HG03066 (cell line): Measurements from ENCODE around the gene RAB19.
"Not testable (repeated sequence)": the region's sequence is repeated elsewhere in the genome, so short reads cannot be mapped to it uniquely, and the experiment has no call there.

Source experiments
- ATAC-seq: cut with Tn5 transposase; IDR thresholded peaks from one replicate; pipeline ENCODE4 v1.9.1; 2021; ENCODE audit warnings: low read depth; ENCODE audit not compliant: unreplicated experiment

RAB19 gene

DNA sequence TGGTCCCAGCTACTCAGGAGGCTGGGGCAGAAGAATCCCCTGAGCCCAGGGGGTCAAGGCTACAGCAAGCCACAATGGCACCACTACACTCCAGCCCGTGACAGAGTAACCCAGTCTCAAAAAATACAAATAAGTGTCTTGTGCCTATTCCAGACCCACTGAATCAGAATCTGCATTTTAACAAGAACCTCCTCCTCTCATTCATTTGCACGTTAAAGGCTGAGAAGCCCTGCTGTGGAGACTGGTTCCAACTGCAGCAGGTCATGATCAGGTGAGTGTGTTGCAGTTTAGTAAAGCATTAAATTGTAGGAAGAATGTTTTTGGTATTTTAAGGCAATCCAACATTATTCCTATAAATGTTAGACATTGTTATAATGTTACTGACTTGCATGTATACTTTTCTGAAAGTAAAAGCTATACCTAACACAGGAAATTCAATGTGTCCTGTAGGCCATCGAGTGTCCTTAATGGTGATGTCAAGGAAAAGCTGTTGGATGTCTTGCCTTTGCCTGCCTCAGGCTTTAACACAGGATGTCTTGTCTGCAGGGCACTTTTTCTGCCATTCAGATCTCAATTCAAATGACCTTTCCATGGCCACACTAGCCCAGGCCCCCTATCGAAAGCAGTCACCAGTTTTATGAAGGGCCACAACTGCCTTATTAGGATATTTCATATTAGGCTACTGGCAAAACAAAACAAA is 45.1 kb downstream of the RAB19 start:
- no peak for ATAC-seq

DNA sequence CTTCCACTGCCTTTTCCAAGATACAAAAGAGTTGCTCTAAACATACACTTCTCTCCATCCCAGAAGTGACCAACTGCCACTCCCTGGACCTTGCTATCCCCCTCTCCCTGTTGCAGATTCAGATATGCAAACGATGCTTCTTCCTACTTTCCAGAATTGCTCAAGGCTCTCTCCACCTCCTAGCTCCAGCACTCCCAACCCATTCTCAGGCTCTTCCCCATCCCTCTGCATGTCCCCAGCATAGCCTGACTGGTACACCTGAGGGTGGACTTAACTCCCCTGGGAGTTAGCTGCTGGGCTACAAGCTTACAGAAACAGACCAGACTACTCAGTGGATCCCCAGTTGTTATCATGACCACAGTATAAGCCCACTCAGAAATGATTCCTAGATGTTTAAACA is 47.9 kb downstream of the RAB19 start:
- no peak for ATAC-seq

DNA sequence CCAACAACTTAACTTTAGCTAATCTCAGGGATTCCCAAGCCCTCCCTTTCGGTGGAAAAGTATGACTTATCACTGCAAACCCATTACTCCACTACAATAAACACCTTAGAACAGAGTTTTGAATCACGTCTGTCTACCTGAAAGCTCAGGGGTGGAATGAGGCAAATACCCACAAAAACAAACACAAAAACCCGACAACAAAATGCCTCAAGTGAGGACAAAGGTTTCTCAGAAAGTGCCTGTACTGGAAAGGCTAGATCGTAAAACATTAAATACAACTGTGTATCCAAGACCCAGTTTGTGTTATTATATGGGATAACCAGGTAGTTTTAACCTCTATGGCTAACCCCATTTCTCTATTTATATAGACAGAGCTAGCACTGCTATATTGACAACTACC is 49.4 kb downstream of the RAB19 start:
- ATAC-seq = no peak

GRCh38 chr7:140453785-140454656 is 50.2 kb downstream of the RAB19 start:
- not testable (repeated sequence) for ATAC-seq

GRCh38 chr7:140454657-140455015 is 50.8 kb downstream of the RAB19 start:
- ATAC-seq = no peak

- ATAC-seq = no peak
These were observed 51.9 kb downstream of the RAB19 start for GRCh38 chr7:140455743-140456142.

GRCh38 chr7:140456551-140457051 is 52.7 kb downstream of the RAB19 start:
- ATAC-seq = no peak

GRCh38 chr7:140458201-140458600 is 54.3 kb downstream of the RAB19 start:
- ATAC-seq = no peak

DNA sequence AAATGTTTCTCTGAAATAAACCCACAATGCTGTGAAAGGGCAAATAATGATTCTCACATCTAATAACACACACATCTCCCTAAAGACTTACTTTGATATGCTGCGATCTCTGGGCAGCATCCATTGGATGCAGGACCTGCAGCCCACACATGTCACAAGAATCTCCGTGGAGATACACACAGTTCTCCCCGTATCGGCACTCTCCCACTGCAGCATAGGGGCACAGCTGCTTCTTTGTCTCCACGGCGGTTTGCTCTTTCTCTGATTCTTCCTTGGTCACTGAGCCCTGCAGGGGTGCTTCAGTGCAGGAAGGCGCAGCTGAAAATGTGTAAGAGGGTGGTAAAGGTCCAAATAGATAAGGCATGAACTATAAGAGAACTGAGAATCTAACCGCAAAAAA is 55.1 kb downstream of the RAB19 start:
- ATAC-seq = no peak

DNA sequence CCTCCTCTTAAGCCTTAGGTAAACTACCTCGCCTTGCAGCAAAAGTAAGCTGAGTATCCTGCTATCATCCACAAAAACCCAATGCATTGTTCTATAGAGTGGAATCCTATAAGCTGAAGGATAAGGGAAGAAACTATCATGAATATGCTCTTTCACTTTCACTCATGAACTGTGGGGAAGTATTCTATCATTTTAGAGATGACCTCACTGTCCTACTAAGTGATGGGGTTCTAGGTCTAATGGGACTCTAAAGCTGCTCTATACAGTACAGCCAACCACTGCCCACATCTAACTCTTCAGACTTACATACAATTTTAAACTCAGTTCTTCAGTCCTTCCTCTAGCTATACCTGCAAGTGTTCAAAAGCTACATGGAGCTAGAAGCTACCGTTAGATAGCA is 59.3 kb downstream of the RAB19 start:
- ATAC-seq = no peak

DNA sequence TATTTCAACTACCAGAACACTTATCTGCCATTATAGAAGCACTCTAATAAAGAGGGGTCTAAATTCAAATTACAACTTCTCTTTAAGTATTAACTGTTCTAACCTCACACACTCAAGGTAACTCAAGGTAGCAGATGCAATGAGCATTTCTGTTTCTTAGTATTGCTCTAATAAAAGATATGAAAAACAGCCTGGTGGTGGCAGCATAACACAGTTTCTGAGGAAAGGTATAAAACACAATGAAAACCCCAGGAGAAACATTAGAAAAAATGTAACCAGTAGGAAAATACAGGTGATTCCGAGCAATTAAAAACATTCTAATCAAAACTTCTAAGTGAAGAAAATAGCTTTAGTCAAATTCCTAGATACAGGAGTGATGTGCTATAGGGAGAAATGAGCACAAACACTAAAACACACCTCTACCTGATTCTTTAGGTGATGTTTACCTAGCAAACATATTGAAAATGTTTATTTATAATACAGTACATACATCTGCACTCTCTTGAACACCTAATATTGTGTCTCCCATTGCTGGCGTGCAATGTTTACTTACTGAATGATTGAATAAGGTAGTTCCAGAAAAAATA is 72.0 kb downstream of the RAB19 start:
- no peak for ATAC-seq

DNA sequence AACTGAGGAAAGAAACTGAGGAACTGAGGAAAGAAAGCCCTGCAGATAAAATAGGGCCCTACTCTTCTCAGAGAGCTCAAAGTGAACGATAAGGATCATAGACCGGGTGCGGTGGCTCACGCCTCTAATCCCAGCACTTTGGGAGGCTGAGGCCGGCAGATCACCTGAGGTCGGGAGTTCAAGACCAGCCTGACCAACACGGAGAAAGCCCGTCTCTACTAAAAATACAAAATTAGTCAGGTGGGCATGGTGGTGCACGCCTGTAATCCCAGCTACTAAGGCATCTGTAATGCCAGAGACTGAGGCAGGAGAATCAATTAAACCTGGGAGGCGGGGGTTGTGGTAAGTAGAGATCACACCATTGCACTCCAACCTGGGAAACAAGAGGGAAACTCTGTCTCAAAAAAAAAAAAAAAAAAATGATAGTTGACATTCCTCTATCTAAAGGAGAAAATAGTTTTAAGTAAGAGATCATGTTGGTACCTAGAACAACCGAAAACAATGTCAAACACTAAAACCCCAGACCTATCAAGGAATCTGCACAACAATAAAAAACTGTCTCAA is 72.9 kb downstream of the RAB19 start:
- ATAC-seq = no peak
